ENCODE measurements around the gene PNPLA1.

DNA sequence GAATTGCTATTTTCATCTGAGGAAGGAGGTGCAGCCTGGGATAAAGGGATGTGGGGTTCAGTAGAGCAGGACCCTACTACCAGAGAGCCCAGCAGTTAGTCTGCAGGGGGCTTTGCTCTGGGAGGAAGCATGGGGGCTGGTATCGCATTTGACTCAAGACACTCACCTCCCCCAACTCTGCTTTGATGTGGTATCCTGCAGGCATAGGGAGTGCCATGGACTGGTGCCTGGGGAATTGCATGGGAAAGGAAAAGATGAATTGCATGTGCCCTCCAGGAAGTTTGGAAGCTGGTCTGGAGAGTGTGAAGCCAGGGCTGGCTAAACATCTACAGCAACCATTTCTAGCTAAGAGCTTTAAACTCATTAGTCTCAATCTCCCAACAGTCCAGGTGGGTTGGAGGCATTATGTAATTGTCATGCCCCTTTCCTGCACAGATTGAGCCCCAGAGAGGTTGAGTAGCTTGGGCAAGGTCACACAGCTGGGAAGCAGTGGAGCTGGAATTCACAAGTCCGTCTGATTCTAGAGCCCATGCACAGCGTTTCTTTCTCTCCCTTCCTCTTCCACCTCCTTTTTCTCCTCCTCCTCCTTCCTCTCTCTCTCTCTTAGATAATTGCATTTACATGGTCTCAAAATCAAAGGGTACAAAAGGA is 26.2 kb upstream of the PNPLA1 start:
- TF ChIP-seq EZH2 (IDR thresholded peaks at IDR 0.05; ENCODE audit: low read depth) = no peak
- TF ChIP-seq, protein P1, sequence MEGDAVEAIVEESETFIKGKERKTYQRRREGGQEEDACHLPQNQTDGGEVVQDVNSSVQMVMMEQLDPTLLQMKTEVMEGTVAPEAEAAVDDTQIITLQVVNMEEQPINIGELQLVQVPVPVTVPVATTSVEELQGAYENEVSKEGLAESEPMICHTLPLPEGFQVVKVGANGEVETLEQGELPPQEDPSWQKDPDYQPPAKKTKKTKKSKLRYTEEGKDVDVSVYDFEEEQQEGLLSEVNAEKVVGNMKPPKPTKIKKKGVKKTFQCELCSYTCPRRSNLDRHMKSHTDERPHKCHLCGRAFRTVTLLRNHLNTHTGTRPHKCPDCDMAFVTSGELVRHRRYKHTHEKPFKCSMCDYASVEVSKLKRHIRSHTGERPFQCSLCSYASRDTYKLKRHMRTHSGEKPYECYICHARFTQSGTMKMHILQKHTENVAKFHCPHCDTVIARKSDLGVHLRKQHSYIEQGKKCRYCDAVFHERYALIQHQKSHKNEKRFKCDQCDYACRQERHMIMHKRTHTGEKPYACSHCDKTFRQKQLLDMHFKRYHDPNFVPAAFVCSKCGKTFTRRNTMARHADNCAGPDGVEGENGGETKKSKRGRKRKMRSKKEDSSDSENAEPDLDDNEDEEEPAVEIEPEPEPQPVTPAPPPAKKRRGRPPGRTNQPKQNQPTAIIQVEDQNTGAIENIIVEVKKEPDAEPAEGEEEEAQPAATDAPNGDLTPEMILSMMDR (conservative IDR thresholded peaks at IDR 0.05) = no peak
